Colonic mucosa (tissue), 4 donors: ENCODE results near the gene RPUSD1. TPM values are rescaled to one million over a fixed set of nuclear protein-coding genes. Genes with fewer than 3 reads are reported as not detected.
A peak's percentile ranks its signal among the peaks of the same experiment; 100 is the strongest.

Experiments
- DNase-seq: peaks from one replicate; pipeline ENCODE4 v3.0.0-alpha.2; 2020
- H3K27ac ChIP-seq: fragments of 200-600 bp; one replicate; pipeline ENCODE4 v1.8.0; 2021
- H3K27me3 ChIP-seq: fragments of 200-600 bp; one replicate; pipeline ENCODE4 v1.8.0; 2021
- H3K36me3 ChIP-seq: fragments of 200-600 bp; one replicate; pipeline ENCODE4 v1.8.0; 2021
- H3K4me1 ChIP-seq: fragments of 200-600 bp; one replicate; pipeline ENCODE4 v1.8.0; 2021; ENCODE audit warnings: mild to moderate bottlenecking
- H3K4me3 ChIP-seq: fragments of 200-600 bp; one replicate; pipeline ENCODE4 v1.8.0; 2021
- H3K9ac ChIP-seq, 2 donors: one replicate each; pipeline ENCODE4 v1.7.0; 2013; ENCODE audit warnings: control low read depth in 2 of 2, low read depth in 2 of 2, low read length in 2 of 2
- H3K9me3 ChIP-seq: fragments of 200-600 bp; one replicate; pipeline ENCODE4 v1.8.0; 2021
- CTCF ChIP-seq: fragments of 200-600 bp; IDR thresholded peaks from one replicate; pipeline ENCODE4 v1.8.0; 2022; ENCODE audit warnings: antibody characterized with exemption, mild to moderate bottlenecking
- intact Hi-C: fragments of 100-400 bp; cut with DNase I; formaldehyde crosslinking; loops from one replicate; pipeline ENCODE4 v1.14.1; 2022
- total RNA-seq, 2 donors: library from RNA; stranded (reverse); fragmentation: NEBNext Ultra II Directional in 1 of 2; extraction: Animal tissue kit (Norgen Biotek cat#: 25700) in 1 of 2; gene quantifications; one replicate each; pipeline ENCODE4 v1.2.1, GENCODE V29; 2021
- donor health status: healthy.
- donor health status: DM: no; HTN: no; CAD: no.
- donor health status: DM: no; HTN: no; CAD: no.

RPUSD1 gene
- total RNA-seq, 2 donors from 2014 or later, result 17.3 to 35.6 TPM

DNA sequence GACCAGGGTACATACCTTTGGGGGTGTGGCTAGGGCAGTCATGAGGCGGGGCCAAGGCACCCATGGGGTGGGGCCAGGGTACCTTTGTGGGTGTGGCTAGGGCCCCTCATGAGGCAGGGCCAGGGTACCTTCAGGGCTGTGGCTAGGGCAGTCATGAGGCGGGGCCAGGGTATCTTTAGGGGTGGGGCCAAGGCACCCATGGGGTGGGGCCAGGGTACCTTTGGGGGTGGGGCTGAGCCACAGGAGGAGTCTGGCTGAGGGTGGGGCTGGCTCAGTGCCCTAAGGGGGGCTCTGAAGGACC is 8.9 kb upstream of the RPUSD1 start:
- H3K27ac ChIP-seq, result no peak overlapping the region
- peak; percentile 39 for DNase-seq
- no peaks in the 10 kb centered on the region for H3K9me3 ChIP-seq
- no peaks in the 10 kb centered on the region for H3K36me3 ChIP-seq
- no peak overlapping the region for H3K9ac ChIP-seq
- H3K4me3 ChIP-seq, result no peak overlapping the region
- peaks cover 28% of the 10 kb centered on the region for H3K27me3 ChIP-seq
- intact Hi-C loops, result no loop called here
- TF ChIP-seq CTCF, result no peak
- no peaks in the 10 kb centered on the region for H3K4me1 ChIP-seq

- no peak for DNase-seq
- Histone ChIP-seq H3K9ac (no peak overlapping the region), H3K4me3 (no peak overlapping the region), H3K9me3 (no peaks in the 10 kb centered on the region), H3K27me3 (peaks cover 23% of the 10 kb centered on the region), H3K27ac (no peak overlapping the region), H3K4me1 (no peaks in the 10 kb centered on the region), H3K36me3 (no peaks in the 10 kb centered on the region)
- intact Hi-C loops, result no loop called here
- no peak for TF ChIP-seq CTCF
Measured at GRCh38 chr16:796296-797119, 8.3 kb upstream of the RPUSD1 start.

GRCh38 chr16:795580-796229 is 7.5 kb upstream of the RPUSD1 start:
- H3K36me3 ChIP-seq, result no peaks in the 10 kb centered on the region
- H3K4me3 ChIP-seq, result no peak overlapping the region
- no peak for TF ChIP-seq CTCF
- no peak overlapping the region for H3K27ac ChIP-seq
- H3K27me3 ChIP-seq, result peaks cover 15% of the 10 kb centered on the region
- DNase-seq, result no peak
- intact Hi-C loops, result no loop called here
- H3K9ac ChIP-seq, result no peak overlapping the region
- no peaks in the 10 kb centered on the region for H3K4me1 ChIP-seq
- no peaks in the 10 kb centered on the region for H3K9me3 ChIP-seq

GRCh38 chr16:794853-795466 is 6.8 kb upstream of the RPUSD1 start:
- H3K4me1 ChIP-seq, result no peaks in the 10 kb centered on the region
- H3K4me3 ChIP-seq, result no peak overlapping the region
- no peak overlapping the region for H3K9ac ChIP-seq
- no peaks in the 10 kb centered on the region for H3K9me3 ChIP-seq
- no peak for DNase-seq
- TF ChIP-seq CTCF, result no peak
- H3K27ac ChIP-seq, result no peak overlapping the region
- no peaks in the 10 kb centered on the region for H3K36me3 ChIP-seq
- intact Hi-C loops, result no loop called here
- peaks cover 7% of the 10 kb centered on the region for H3K27me3 ChIP-seq

- intact Hi-C loops, result no loop called here
- Histone ChIP-seq H3K9ac (no peak overlapping the region), H3K4me1 (peaks cover 1% of the 10 kb centered on the region), H3K27me3 (peaks cover under 1% of the 10 kb centered on the region), H3K27ac (no peak overlapping the region), H3K9me3 (no peaks in the 10 kb centered on the region), H3K36me3 (no peaks in the 10 kb centered on the region), H3K4me3 (no peak overlapping the region)
- no peak for TF ChIP-seq CTCF
- DNase-seq, result no peak
Measured at GRCh38 chr16:794091-794822, 6.1 kb upstream of the RPUSD1 start.
